GM23248 (cell line): ENCODE results near the gene TENM4. TPM values are rescaled to one million over a fixed set of nuclear protein-coding genes. Genes with fewer than 3 reads are reported as not detected.

Source experiments
- DNase-seq: peaks from one replicate; pipeline ENCODE4 v3.0.0-alpha.2; 2015
- H2AFZ ChIP-seq: fragments of 200-600 bp; sonication (generic); 2 replicates; pipeline ENCODE4 v1.6.1; 2016; ENCODE audit warnings: antibody characterized with exemption
- H3F3A ChIP-seq: fragments of 200-600 bp; sonication (generic); 2 replicates; pipeline ENCODE4 v1.6.1; 2016; ENCODE audit warnings: mild to moderate bottlenecking, antibody characterized with exemption, mixed run types; ENCODE audit not compliant: insufficient read depth
- H3K27ac ChIP-seq: fragments of 200-600 bp; sonication (generic); 2 replicates; pipeline ENCODE4 v1.5.1; 2016; ENCODE audit warnings: mild to moderate bottlenecking
- H3K27me3 ChIP-seq: fragments of 200-600 bp; sonication (generic); replicated peaks from 2 replicates; pipeline ENCODE4 v1.6.1; 2016; ENCODE audit warnings: mild to moderate bottlenecking; ENCODE audit not compliant: insufficient read depth
- H3K36me3 ChIP-seq: fragments of 200-600 bp; sonication (generic); 2 replicates; pipeline ENCODE4 v1.6.1; 2016; ENCODE audit warnings: low read depth, mild to moderate bottlenecking
- H3K4me1 ChIP-seq: fragments of 200-600 bp; sonication (generic); 2 replicates; pipeline ENCODE4 v1.6.1; 2016; ENCODE audit warnings: mild to moderate bottlenecking; ENCODE audit not compliant: insufficient read depth
- H3K4me2 ChIP-seq: fragments of 200-600 bp; sonication (generic); one replicate; pipeline ENCODE4 v1.6.1; 2016; ENCODE audit warnings: mild to moderate bottlenecking; ENCODE audit not compliant: unreplicated experiment
- H3K4me3 ChIP-seq: fragments of 200-600 bp; sonication (generic); 2 replicates; pipeline ENCODE4 v1.5.1; 2016; ENCODE audit warnings: mild to moderate bottlenecking
- H3K79me2 ChIP-seq: fragments of 200-600 bp; sonication (generic); 2 replicates; pipeline ENCODE4 v1.6.1; 2016; ENCODE audit warnings: mild to moderate bottlenecking; ENCODE audit not compliant: insufficient read depth
- H3K9ac ChIP-seq: fragments of 200-600 bp; sonication (generic); 2 replicates; pipeline ENCODE4 v1.6.1; 2016; ENCODE audit warnings: mild to moderate bottlenecking
- H3K9me2 ChIP-seq: fragments of 200-600 bp; sonication (generic); 2 replicates; pipeline ENCODE4 v1.6.1; 2016; ENCODE audit warnings: mixed run types, mild to moderate bottlenecking, moderate library complexity; ENCODE audit not compliant: insufficient read depth
- H3K9me3 ChIP-seq: fragments of 200-600 bp; sonication (generic); one replicate; pipeline ENCODE4 v1.6.1; 2017; ENCODE audit warnings: low read depth
- H4K20me1 ChIP-seq: fragments of 200-600 bp; sonication (generic); 2 replicates; pipeline ENCODE4 v1.6.0; 2016; ENCODE audit not compliant: insufficient read depth
- EZH2 ChIP-seq: fragments of 200-600 bp; sonication (generic); IDR thresholded peaks from 2 replicates; pipeline ENCODE4 v1.6.1; 2018; ENCODE audit warnings: antibody characterized with exemption, mild to moderate bottlenecking; ENCODE audit not compliant: insufficient read depth, poor library complexity, severe bottlenecking
- EZH2phosphoT487 ChIP-seq: fragments of 200-600 bp; sonication (generic); IDR thresholded peaks from 2 replicates; pipeline ENCODE4 v1.6.1; 2018; ENCODE audit warnings: antibody characterized with exemption, moderate library complexity, mild to moderate bottlenecking, low read depth; ENCODE audit not compliant: insufficient read depth
- WGBS, 2 experiments: methylation state at CpG; one replicate each; pipeline ENCODE4 v1.1.6; 2015 to 2017; ENCODE audit warnings: low lambda C conversion rate in 2 of 2, low coverage in 1 of 2; ENCODE audit errors: missing lambda C conversion rate in 2 of 2; 5-methylcytosine and 5-hydroxymethylcytosine counted together
- in situ Hi-C: fragments of 300-500 bp; cut with MboI; formaldehyde crosslinking; loops from 2 replicates; pipeline ENCODE4 v1.15.0; 2020
- polyA plus RNA-seq: library from polyadenylated mRNA; unstranded; fragments of >200 nt; fragmentation: Nextera tagmentation; extraction: Ambion mirVana; gene quantifications from 2 replicates; pipeline ENCODE4 v1.2.1, GENCODE V29; 2016
- total RNA-seq: library from RNA; depleted of rRNA; stranded (reverse); fragments of >200 nt; shearing (Covaris generic); gene quantifications from 2 replicates; pipeline ENCODE4 v1.2.3, GENCODE V29; 2014

Gene TENM4
- total and polyA plus RNA-seq, 2 experiments from 2014 or later = 0.11 to 0.48 TPM

- Histone ChIP-seq H3K9me3 (no peaks in the 10 kb centered on the region), H3K79me2 (no peaks in the 10 kb centered on the region), H3K4me2 (no peak overlapping the region), H3K4me3 (no peak overlapping the region), H3K27ac (no peak overlapping the region), H3K27me3 (no peaks in the 10 kb centered on the region; the same call in 1 of the 2 replicates), H3K9me2 (no peaks in the 10 kb centered on the region), H3K9ac (no peak overlapping the region), H3K36me3 (no peaks in the 10 kb centered on the region), H2AFZ (no peak overlapping the region), H3F3A (no peaks in the 10 kb centered on the region), H3K4me1 (no peaks in the 10 kb centered on the region), H4K20me1 (no peaks in the 10 kb centered on the region)
- in situ Hi-C loops = no loop called here
- TF ChIP-seq EZH2phosphoT487 = no peak
- no peak for TF ChIP-seq EZH2
- 7% methylated on average over 12 of the region's 12 CpGs for whole genome bisulfite sequencing, 2 experiments
- DNase-seq = no peak
These were observed 700.4 kb downstream of the TENM4 start for GRCh38 chr11:78740199-78741071.

GRCh38 chr11:78737891-78738290 is 702.9 kb downstream of the TENM4 start:
- Histone ChIP-seq H3K9me2 (no peaks in the 10 kb centered on the region), H3K36me3 (no peaks in the 10 kb centered on the region), H3K79me2 (no peaks in the 10 kb centered on the region), H3F3A (no peaks in the 10 kb centered on the region), H4K20me1 (no peaks in the 10 kb centered on the region), H2AFZ (no peak overlapping the region), H3K27me3 (no peaks in the 10 kb centered on the region; the same call in 1 of the 2 replicates), H3K9ac (no peak overlapping the region), H3K9me3 (no peaks in the 10 kb centered on the region), H3K4me3 (no peak overlapping the region), H3K27ac (no peak overlapping the region), H3K4me1 (no peaks in the 10 kb centered on the region), H3K4me2 (no peak overlapping the region)
- TF ChIP-seq EZH2phosphoT487 = no peak
- TF ChIP-seq EZH2 = no peak
- DNase-seq = no peak
- 77 to 81% methylated on average over 1 of the region's 1 CpG for WGBS, 2 experiments
- in situ Hi-C loops = loop anchor here (10.0 kb wide), 1 partner anchor 63 kb away; no protein-coding TSS in a partner anchor

- in situ Hi-C loops = loop anchor here (10.0 kb wide), 1 partner anchor 62 kb away; no protein-coding TSS in a partner anchor
- no peak overlapping the region for H3K4me3 ChIP-seq
- no peaks in the 10 kb centered on the region for H3K9me3 ChIP-seq
- no peaks in the 10 kb centered on the region for H3K79me2 ChIP-seq
- H3F3A ChIP-seq = no peaks in the 10 kb centered on the region
- H3K9ac ChIP-seq = no peak overlapping the region
- no peak overlapping the region for H3K27ac ChIP-seq
- H3K9me2 ChIP-seq = no peaks in the 10 kb centered on the region
- H3K4me1 ChIP-seq = no peaks in the 10 kb centered on the region
- WGBS, 2 experiments = 33 to 37% methylated on average over 3 of the region's 3 CpGs
- no peaks in the 10 kb centered on the region for H4K20me1 ChIP-seq
- H3K4me2 ChIP-seq = no peak overlapping the region
- no peaks in the 10 kb centered on the region; the same call in 1 of the 2 replicates for H3K27me3 ChIP-seq
- H3K36me3 ChIP-seq = no peaks in the 10 kb centered on the region
- TF ChIP-seq EZH2phosphoT487 = no peak
- no peak for TF ChIP-seq EZH2
- no peak for DNase-seq
- H2AFZ ChIP-seq = no peak overlapping the region
These were observed 703.5 kb downstream of the TENM4 start for GRCh38 chr11:78737301-78737700.

GRCh38 chr11:78735711-78736110 is 705.1 kb downstream of the TENM4 start:
- no peak overlapping the region for H3K4me2 ChIP-seq
- no peak overlapping the region for H3K27ac ChIP-seq
- H3K27me3 ChIP-seq = no peaks in the 10 kb centered on the region
- TF ChIP-seq EZH2 (no peak), EZH2phosphoT487 (no peak)
- H3K9ac ChIP-seq = no peak overlapping the region
- in situ Hi-C loops = loop anchor here (10.0 kb wide), 1 partner anchor 61 kb away; no protein-coding TSS in a partner anchor
- H2AFZ ChIP-seq = no peak overlapping the region
- H3K4me1 ChIP-seq = no peaks in the 10 kb centered on the region
- H3K9me2 ChIP-seq = no peaks in the 10 kb centered on the region
- H3K4me3 ChIP-seq = no peak overlapping the region
- H3F3A ChIP-seq = no peaks in the 10 kb centered on the region
- no peaks in the 10 kb centered on the region for H4K20me1 ChIP-seq
- H3K79me2 ChIP-seq = no peaks in the 10 kb centered on the region
- no peak for DNase-seq
- H3K36me3 ChIP-seq = no peaks in the 10 kb centered on the region
- no peaks in the 10 kb centered on the region for H3K9me3 ChIP-seq
